NCI-H2107 treated with DMSO at 0.1 percent for 48 hours (cell line): ENCODE measurements around the gene ACAD9.
"Not testable (repeated sequence)": the region's sequence is repeated elsewhere in the genome, so short reads cannot be mapped to it uniquely, and the experiment has no call there.

Experiments used
- DNase-seq: peaks from one replicate; lab custom pipeline; 2025; ENCODE audit not compliant: unreplicated experiment; lab: John Stamatoyannopoulos, UW

Gene ACAD9

DNA sequence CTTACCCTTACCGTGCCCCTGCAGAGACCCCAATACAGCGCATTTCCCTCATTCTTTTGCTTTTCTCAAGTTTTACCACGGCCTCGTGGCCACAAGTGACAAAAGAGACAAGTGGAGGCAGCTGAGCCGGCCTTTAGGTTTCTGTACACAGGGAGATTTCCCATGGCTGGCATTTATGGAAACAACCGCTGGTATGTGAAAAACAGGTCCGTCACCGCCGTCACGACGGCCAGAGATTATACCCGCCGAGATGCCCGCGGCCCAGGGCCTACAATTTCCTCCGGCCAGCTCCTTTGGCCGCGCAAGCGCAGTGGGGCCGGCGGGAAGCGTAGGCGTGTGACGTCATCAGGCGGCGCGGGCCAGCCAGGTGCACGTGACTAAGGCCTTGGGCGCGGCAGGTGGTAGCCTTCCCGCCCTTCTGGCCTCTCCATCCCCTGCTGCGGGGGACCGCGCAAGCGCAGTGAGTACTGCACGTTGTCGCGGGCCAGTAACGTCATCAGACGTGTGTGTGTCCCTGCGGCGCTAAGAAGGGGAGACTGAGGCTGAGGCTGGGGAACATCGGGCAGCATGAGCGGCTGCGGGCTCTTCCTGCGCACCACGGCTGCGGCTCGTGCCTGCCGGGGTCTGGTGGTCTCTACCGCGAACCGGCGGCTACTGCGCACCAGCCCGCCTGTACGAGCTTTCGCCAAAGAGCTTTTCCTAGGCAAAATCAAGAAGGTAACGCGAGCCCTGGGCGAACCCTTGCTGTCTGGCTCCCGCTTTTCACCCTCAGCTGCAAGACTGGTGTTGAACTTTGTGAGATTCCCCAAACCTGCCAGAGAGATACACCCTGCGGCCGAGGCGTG is at the start of gene ACAD9:
ACAD9 (plus strand) TSS at position 496 of the 845 bp plus-strand sequence; CDS start at position 568, 72 bp downstream.
- DNase-seq = peak; percentile 96

- not testable (repeated sequence) for DNase-seq
Observed at GRCh38 chr3:128829925-128830625, 49.3 kb upstream of the ACAD9 start.

DNA sequence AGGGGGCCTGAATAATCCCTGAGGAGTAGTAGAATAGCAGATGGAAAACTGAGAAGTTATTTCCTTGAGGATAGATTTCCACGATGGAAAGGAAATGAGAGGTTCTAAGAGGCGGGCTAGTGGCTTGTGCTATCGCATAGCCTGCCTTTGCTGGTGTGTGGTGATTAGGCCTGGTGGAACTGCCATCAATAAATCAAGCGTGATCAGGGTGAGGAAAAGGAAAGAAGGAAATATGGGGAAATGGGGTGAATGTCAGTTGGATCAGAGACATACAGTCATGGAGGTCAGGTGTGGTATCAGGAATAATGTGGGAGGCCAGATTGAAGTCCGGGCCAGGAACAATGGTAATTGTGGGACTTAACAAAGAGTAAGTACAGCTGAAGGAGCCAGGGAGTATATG is 48.7 kb upstream of the ACAD9 start:
- DNase-seq = not testable (repeated sequence)

- DNase-seq = not testable (repeated sequence)
Observed at GRCh38 chr3:128832979-128833378, 46.4 kb upstream of the ACAD9 start.

DNA sequence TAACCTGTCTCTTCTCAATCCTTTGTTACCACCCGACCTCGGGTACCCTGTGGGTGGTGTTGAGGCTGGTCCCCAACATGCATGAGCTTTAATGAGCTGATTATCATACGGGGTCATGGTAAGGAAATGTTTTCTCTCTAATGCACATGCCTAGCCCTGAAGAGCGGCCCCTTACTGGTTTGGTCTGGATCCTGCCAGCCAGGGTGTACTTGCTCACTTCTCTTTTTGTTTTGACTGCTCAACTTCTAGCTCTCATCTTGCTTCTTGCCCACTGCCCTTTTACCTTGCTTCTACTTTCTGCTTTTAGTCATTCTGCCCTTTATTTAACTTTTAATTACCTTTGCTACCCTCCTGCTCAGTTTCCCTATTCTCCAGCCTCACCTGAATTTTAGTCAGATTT is 44.3 kb upstream of the ACAD9 start:
- no peak for DNase-seq

DNA sequence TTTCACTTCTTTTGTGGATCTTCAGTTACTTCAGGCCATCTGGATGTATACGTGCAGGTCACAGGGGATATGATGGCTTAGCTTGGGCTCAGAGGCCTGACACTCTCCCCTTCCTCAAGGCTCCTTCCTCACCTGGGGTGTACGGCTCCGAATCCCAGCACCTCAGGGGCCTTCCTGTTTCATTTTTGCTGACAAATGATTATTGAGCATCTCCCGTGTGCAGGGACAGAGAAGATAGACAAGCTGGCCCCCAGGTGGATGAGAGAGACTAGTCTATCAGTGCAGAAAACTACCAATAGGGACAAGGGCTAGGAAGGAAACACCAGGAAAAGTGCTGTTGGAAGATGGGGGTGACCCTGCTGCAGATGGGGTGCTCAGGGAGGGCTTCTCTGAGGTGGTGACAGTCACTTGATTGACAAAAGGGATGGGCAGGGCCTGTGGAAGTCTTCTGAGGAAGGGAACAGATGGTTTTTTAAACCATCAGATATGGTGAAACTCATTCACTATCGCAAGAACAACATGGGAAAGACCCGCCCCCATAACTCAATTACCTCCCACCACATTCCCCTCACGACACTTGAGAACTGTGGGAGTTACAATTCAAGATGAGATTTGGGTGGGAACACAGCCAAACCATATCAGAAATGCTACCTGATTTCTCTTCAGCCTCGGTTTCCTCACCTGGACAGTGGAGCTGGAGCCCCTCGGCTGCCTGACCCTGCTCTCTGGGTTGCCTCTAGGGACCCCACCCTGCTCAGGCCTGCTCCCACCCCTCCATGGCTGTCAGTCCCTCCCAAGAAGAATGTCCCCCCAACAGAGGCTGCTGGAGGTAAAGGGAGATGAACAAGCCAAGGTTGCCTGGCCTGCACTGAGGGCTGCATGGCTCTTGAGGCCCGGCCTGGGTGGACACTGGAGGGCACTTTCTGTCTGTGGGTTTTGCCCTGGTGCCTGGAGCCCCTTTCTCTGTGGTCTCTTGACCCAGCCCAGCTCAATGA is 37.2 kb upstream of the ACAD9 start:
- DNase-seq = no peak

- DNase-seq = no peak
Observed at GRCh38 chr3:128844502-128844901, 34.9 kb upstream of the ACAD9 start.

- no peak for DNase-seq
Observed at GRCh38 chr3:128845119-128845777, 34.2 kb upstream of the ACAD9 start.

- peak; percentile 51 for DNase-seq
Observed at GRCh38 chr3:128845778-128846485, 33.5 kb upstream of the ACAD9 start.

DNA sequence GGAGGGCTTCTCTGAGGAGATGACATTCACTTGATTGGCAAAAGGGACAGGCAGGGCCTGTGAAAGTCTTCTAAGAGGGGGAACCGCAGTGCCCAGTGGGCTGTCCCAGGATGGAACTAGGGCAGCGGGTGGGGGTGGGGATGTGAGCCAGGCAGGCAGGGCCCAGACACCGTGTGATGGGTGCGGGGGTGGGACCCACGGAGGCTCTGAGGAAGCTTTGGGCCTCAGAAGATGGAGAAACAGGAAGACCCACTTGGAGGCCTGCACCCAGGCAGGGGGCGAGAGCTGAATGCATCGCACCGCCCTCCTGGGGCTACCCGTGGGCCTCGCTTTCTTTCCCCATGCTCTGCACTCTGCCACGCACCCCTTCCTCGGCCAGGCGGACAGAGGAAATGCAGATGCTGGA is 32.9 kb upstream of the ACAD9 start:
- DNase-seq = no peak

DNA sequence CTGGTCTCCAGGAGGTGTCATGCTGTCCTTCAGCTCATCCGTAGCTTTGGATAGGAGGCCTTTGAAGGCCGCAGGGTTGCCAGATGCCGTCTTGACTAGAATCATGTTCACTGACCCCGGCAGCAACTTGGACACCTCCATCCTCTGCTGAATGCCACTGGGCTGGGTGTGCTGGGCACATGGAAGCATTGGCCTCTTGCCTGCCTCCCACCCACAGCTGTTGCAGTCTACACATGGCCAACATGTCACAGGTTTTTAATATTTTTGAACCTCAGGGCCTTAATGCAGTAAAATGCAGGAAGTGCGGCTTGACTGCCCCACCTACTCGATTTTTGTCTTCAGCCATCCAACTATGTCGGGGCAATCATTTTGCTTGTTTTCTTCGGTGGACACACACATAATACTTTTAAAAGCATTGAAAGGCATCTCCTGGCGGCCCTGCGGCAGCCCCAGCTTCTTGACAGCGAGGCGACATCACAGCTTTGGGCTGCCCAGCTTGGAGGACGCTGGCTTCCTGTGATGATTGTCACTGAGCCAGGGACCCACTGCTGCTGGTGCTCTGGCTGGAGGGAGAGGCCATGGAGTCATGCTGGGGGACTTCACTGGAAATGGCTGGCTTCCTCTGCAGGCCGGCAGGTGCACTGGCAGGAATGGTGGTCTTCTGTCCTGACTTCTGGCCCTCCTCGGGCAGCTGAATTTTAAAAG is 31.6 kb upstream of the ACAD9 start:
- no peak for DNase-seq

DNA sequence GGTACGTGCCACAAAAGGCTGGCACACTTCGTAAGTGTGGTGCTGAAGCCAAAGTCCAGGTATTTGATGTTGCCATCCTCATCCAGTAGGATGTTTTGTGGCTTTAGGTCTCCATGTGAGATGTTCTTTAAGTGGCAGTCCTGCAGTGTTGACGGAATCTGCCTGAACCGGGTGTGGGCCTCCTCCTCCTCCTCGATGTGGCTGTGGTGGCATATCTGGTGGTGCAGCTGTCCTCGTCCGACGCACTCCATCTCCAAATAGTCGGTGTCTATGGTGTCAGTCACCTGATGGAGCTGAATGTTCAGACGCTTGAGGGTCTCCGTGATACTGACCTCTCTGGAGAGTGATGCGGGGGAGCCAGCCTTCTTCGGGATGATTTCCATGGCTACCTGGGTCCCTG is 30.5 kb upstream of the ACAD9 start:
- no peak for DNase-seq

DNA sequence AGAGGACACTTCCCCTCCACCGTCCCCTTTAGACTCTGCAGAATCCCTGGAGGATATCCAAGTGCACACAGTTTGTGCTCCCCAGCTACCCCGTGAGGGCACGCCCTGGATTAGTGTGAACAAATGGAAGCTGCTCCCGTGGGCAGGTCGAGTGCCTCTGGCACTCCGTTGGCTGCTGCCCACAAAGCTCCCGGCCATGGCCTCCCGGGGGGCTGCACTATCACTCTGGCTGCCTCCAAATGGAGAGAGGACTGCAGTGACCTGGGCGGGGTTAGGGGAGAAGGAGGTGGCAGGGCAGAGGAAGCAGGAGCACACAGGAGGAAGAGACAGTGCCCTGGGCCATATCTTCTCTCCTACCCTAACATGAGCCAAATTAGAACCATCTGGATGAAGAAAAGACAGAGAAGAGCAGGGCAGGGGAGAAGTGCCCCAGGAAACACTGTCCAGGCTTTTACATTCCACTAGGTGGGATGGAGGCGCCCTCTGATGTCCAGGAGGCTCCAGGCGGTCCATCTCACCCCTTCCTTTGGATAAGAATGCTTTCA is 29.4 kb upstream of the ACAD9 start:
- DNase-seq = no peak

DNA sequence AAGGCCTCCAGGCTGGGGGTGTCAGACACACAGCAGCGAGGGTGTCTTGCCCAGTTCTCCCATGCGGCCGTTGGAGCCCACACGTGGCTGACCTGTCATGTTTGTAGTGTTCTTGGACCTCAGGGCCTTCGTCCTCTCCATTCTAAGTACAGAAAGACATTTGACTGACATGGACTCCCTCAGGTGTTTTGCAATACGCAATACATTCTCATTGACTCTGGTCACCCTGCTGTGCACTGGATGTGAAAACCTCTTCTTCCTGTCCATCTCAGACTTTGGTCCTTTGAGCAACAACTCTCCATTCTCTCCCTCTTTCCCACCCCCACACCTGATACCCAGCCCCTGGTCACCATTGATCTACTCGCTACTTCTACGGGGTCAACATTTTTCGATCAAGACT is 28.9 kb upstream of the ACAD9 start:
- no peak for DNase-seq

GRCh38 chr3:128851601-128852000 is 27.8 kb upstream of the ACAD9 start:
- DNase-seq = no peak

GRCh38 chr3:128853826-128854225 is 25.6 kb upstream of the ACAD9 start:
- DNase-seq = no peak

DNA sequence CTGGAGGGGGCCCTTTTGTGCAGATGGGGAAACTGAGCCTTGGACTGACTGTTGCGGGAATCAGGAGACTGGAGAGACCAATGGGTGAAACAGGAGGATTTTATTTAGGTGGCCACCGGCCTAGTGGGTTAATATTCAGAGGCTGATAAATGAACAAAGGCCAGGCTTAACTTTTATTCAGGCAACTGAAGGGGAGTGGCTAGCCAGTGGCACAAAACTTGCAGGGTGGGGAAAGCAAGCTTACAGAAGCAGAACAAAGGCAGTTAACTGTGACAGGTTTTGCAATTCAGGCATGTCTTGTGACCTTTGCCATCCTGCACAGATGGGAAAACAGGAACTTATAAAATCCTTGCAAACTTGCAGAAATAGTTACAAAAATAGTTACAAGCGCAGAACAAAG is 24.9 kb upstream of the ACAD9 start:
- no peak for DNase-seq

- no peak for DNase-seq
Observed at GRCh38 chr3:128855569-128855968, 23.9 kb upstream of the ACAD9 start.

- DNase-seq = no peak
Observed at GRCh38 chr3:128858167-128858566, 21.3 kb upstream of the ACAD9 start.
